GM21390 (cell line): ENCODE data around the gene KRT71.
"Not testable (repeated sequence)": the region's sequence is repeated elsewhere in the genome, so short reads cannot be mapped to it uniquely, and the experiment has no call there.

ENCODE experiments used
- ATAC-seq: cut with Tn5 transposase; IDR thresholded peaks from one replicate; pipeline ENCODE4 v1.9.1; 2021; ENCODE audit not compliant: unreplicated experiment

KRT71 gene

DNA sequence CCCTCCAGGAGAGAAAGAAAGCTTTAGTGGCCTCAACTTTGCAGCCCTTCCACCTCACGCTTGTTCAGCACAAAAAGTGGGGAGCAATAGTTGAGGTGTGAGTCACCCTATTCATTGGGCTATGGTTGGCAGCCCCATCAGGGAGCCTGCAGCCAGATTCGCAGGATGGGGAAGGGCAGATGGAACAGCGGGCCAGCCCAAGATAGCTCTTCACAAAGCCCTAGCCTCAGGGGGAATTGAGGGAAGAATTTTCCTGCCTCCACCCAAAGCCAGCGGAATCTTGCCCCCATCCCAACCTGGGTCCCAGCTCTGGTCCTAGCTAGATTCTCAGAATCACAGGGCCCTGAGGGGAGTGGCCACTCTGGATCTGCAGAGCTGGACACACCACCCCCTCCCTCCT lies 29.1 kb downstream of the KRT71 start:
- ATAC-seq = no peak

DNA sequence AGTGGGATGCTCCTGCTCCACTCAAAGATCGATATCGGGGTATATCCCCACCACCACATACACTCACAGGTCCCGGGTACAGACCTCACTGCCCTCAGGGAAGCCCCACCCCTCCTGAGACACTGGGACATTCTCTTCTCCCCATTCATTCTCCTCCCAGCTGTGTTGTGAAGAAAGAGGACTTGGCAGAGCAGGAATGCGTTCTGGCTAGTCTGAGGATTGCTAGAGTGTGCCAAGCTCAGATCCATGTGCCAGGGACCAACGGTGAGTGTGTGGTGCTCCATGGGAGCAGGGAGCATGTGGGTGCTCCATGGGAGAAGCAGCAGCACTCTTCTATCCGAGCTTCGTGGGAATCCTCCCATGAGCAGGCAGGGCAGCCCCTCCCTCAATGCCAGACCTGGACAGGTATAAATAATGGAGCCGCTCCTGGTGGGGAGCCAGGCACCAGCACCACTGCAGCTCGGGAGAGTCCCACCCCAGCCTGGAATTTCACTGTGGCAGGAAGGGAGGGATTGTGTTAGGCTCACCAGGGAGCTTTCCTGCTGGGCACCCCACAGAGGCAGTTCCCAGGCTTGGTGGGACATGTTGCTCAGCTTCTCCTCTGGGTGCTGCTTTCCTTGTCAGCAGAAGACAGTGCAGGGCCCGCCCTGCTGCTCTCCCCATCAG lies 30.5 kb downstream of the KRT71 start:
- ATAC-seq = no peak

DNA sequence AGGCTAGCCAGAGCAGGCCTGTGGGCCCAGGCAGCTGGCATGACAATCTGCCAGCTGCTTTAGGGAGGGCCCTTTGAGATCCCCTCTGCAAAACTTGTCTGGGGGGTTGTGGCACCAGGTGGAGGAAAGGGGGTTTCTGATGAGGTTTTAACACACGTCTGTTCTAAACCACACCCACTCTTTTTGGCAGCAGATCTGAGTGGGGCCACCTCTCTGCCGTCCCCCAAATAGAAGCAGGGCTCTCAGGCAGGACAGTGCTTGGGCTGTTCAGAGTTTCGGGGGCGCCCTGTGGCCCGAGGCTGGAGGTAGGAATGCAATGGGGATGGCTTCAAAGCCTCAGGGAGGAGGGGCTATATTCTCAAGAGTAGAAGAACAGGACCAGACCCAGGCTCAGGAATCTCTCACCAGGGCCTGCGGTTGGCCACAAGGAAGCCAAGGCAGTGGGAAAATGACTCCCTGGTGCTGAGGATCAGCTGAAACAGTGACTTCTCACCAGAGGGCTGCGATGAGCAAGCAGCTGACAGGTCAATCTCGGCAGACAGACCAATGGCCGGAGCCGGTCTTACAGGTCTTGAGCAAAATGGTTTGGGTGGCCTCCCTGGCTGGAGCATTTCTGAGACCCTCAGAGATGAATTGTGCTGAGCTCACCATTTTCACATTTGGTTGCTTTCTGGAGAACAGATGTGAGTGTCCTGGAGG lies 31.2 kb downstream of the KRT71 start:
- ATAC-seq = no peak

DNA sequence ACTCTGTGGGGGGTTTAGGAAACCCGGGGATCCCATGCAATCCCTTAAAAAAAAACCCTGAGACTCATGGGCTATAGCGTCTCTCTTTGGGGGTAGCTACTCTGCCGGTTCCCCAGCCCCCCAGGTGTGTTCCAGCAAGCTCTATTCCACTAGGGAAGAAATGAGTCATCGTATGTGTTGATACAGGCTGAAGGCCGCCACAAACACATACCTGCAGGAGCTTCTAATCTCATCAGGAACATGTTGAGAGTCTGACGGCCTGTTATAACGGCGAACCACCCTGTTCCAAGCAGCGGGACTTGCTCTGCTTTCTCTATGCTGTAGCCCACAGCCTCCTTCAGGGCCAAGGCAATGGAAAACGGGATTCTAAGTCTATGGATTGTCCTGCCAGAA lies 31.8 kb downstream of the KRT71 start:
- ATAC-seq = no peak

DNA sequence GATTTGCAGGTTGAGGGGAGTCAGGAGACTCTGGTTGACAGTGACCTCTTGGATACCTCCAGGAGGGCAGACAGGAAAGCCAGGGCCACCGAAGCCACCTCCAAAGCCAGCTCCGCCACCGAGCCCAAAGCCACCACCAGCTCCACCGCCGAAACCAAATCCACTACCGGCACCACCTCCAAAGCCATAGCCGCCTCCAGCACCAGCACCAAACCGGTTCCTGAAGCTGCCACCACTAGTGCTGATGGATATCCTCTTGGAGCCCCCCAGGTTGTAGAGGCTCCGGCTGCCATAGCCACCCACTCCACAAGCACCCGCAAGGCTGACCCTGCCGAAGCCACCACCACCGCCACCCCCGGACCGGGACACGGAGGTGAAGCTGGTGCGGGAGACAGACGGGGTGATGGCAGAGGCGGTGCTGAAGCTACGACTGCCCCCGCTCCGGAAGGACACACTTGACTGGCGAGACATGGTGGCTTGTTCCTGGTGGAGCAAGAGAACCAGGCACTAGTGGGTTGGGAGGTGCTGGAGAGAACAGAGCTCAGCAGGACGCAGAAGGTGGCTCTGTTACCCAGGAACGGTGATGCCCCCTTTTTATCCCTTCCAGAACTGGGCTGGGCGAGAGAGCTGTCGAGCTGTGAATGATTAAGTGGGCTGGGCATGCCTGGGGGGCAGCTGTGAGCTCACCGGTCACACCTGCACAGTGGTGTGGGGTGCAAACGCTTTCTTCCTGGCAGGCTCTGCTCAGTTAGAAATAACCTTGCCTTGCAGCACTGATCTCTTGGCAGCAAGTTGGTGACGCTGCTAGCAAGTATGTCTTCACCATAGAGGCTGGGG lies 32.9 kb downstream of the KRT71 start, which contains the start of gene KRT5:
KRT5 (minus strand) TSS at position 569 of the 837 bp plus-strand sequence; CDS start at position 471, 98 bp downstream.
- no peak for ATAC-seq

DNA sequence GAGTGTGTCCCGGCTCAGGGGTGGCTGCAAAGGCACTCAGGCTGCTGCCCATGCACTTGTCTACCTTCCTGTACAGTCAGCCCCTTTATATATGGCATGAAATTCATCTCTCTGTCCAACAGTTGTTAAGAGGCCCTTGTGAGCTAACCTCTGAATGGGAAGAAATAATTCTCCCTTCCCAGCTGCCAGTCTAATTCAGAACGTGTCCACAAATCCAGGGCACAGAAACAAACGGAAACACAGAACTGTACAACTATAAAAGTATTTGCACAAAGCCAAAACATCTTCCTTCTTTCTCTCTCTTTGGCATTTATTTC lies 33.6 kb downstream of the KRT71 start:
- no peak for ATAC-seq

DNA sequence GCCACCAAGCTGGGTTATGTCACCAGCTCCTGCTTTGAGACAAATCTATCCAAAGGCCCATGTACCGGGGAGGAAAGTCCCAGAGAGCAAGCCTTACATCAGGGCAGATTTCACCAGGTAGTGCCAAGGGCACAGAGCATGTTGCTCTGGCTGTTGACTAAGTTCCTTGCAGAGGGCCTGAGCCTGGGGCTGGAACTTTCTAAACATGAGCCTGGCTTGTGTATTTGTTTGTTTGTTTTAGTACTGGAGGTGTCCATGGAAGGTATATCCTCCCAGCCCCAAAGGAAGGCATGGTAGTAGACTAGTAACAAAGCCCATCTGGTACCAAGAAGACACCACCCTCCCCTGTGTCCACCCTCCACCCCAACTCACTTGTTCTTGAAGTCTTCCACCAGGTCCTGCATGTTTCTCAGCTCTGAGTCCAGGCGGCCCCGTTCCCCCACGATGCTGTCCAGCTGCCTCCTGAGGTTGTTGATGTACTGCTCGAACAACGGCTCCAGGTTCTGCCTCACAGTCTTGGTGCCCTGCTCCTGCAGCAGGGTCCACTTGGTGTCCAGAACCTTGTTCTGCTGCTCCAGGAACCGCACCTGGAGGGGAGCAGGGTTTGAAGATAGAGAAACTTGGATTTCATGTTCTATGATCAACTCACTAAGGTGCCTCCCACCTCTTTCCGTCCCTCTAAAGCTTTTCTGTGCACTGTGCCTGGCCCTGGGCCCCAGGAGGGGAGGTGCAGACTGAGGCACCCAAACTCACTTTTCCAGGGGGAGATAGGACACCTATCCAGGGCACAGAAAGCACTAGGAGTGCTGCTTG lies 34.2 kb downstream of the KRT71 start:
- ATAC-seq = no peak

DNA sequence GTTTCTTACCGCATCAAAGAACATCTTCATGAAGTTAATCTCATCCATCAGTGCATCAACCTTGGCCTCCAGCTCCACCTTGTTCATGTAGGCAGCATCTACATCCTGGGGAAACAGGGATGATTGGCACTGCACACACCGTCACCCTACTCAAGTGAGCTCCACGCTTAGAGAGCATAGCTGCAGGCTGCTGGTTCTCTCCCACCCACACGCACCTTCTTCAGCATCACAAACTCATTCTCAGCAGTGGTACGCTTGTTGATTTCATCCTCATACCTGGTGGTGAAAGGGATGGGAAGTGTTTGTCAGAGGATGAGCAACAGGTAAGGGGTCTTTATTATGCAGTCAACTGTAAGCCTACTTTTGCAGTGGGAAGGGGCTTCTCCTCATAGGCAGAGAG lies 35.1 kb downstream of the KRT71 start:
- no peak for ATAC-seq

DNA sequence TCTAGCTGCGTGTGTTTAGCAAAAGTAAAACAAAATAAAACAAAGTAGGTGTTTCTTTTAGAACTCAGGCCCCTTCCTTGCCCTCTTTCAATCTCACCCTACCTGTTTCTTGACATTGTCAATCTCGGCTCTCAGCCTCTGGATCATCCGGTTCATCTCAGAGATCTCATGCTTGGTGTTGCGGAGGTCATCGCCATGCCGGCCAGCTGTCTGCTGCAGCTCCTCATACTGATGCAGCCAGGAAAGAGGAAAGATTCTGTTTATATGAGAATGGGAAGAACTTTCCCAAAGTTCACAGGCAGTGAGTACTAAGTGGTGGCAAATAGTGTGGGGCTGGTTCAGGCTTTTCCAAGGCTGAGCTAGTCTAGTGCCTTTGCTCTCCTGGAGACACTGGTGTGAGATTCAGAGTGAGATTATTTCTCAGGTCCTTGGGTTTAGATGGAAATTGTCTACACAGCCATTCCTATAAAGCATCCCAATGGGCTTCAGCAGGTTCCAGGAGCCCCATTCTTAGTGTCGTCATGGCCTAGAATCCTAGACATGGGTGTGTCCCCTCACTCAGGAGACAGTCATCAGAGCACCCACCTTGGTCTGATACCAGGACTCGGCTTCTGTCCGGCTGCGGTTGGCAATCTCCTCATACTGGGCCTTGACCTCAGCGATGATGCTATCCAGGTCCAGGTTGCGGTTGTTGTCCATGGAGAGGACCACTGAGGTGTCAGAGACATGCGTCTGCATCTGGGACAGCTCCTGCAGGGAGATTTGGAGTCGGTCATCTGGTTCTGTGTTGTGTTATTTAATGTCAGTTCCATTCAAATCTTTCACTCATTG lies 35.7 kb downstream of the KRT71 start:
- ATAC-seq = no peak

DNA sequence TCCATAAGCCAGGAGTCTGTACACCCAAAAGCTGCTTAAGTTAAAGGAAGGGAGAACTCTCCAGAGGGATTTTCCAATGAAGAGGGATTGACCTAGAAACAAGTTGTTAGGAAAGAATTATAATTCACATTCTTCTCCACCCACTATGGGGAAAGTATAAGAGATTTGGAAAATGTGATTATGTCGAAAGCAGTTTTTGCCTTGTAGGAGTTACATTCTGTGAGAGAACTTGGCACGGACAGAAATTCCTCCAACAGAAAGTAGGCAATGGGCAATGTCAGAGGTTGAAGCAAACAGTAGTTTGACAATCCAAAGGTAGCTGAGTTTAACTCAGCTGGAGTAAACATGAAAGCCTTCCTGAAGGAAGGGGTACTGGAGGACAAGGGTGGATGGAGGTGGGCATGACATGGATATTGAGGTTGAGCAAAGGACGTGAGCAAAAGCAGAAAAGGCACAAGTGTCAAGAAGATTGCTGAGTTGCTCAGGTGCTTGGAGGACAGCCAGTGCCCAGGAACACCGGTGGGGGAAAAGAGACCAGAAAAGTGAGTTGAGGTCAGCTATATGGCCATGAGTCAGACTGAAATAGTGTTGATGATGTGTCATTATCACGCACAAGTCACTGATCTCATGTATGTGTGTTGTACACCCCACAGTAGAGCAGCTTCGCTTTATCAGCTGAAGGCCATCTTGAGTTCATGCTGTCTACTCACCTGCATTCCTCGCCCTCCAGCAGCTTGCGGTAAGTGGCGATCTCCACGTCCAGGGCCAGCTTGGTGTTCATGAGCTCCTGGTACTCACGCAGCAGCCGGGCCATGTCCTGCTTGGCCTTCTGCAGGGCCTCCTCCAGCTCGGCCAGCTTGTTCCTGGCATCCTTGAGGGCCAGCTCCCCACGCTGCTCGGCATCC lies 36.8 kb downstream of the KRT71 start:
- ATAC-seq = no peak

DNA sequence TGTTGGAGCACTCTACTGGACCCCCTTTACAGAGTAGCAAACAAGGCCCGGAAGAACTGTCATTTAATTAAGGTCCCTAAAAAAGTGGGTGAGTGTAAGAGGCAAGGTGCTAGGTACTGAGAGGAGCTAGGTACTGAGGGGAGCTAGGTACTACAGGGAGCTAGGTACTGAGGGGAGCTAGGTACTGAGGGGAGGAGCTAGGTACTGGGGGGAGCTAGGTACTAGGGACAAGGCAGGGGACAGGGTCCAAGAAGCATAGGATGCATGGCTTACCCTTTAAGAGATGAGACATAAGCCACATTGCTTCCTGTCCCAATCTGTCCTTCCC lies 37.7 kb downstream of the KRT71 start:
- ATAC-seq = no peak

DNA sequence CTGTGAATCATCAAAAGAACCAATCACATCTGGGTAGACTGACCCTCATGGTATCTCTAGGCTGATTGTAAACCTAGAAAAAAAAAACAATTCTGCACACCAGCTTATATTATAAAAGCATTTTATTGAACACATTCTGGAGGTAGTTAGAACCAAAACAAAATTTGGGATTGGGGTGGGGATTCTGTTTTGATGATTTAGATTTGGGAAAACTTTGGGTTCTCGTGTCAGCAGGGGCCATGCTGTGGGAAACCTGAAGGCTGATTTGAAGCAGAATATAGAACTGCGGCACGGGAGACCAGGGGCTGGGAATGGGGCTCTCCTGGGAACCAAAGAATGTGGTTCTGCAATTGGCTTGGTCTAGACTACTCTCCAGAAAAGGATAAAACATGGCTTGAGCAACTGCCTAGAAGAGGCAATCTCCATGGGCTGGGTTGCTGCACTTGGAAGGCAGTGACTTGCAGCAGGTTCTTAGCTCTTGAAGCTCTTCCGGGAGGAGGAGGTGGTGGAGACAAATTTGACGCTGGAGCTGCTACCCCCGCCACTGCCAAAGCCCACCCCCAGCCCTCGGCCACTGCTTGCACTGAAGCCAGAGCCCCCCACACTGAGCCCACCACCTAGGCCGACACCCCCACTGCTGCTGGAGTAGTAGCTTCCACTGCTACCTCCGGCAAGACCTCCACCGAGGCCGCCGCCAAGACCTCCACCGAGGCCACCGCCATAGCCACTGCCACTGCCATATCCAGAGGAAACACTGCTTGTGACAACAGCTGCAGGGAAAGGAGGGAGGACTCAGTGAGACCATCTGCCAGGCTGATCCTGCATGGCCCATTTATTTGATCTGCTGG lies 38.2 kb downstream of the KRT71 start:
- no peak for ATAC-seq

DNA sequence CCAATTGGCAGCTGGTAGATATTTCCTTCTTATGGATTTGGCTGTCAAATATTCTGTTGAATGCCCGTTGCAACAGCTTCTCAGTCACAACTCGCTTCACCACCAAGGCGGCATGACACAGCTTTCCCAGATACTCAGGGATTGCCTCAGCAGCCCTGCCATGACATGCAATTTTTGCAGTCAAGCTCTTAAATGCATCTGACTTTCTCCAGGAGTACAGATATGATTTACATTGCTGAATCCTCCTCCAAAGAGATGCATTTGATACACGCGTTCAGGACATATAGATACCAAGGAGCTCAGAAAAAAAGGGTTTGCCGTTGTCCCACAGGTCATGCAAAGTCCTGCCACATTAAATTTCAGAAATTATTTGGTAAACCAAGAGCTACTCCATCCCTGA lies 39.2 kb downstream of the KRT71 start:
- no peak for ATAC-seq

DNA sequence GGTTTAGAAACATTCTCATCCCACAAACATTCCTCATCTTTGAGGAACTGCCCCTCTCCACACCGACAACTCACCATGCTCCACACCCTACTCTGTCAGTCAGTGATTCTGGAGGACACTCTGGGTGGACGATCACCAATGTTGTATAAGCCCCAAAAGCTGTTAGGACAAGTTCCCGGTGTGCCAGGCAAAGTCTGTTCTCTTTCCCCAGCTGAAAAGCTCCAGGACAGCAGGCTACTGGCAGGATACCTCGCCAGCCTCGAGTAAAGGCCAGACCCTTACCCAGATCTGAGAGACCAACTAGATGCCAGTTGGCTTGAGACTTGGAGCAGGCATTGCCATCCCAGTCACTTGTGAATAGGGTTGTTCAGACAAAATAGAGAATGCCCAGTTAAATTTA lies 44.7 kb downstream of the KRT71 start:
- ATAC-seq = no peak

DNA sequence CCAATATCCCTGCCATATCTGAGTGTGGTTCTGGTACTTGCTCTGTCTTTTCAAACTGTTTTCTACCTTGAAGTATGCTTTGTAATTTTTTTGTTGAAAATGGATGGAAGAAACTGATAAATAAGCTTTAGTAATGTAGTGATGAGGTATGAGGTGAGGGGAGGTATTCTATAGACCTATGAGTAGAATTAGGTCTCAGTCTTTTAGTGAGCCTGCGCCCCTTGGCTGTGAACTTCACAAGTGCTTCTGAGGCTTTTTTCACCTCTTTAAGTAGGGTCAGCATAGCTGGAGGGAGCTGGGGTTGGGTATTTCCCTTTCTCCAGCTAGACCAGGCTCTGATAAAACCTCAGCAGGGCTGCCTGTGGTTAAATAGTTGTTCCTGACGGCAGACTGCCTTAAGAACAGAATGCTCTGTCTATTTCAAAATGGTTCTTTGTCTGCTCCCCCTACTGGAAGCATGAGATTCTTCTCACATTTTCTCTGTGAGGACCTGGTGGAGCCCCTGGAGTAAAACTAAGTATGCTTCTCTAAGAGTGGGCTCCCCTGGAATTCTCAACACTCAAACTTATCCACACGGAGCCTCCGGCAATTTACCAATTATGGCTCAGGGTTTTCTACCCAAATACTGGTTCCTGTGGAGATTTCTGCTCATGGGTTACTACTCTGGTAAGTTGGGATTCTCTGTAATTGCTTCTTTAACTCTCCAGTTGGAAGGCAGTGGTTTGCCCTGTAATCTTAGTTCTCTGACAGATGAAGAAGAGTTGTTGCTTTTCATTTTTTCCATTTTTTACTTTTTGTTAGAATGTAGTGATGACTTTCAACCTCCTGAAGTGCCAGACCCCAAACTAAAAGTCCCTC lies 45.9 kb downstream of the KRT71 start:
- no peak for ATAC-seq

DNA sequence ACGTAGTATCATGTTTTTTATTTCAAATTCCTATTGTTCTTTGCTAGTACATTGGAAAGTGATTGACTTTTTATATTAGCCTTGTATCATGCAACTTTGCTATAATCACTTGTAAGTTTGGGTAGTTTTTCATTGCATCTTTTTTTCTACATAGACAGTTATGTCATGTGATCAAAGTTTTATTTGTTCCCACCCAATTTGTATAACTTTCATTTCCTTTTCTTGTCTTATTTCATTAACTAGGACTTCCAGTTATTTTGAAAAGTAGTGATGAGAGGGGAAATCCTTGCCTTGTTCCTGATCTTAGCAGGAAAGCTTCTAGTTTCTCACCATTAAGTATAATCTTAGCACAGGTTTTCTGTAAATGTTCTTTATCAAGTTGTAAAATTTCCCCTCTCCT lies 50.1 kb downstream of the KRT71 start:
- no peak for ATAC-seq

DNA sequence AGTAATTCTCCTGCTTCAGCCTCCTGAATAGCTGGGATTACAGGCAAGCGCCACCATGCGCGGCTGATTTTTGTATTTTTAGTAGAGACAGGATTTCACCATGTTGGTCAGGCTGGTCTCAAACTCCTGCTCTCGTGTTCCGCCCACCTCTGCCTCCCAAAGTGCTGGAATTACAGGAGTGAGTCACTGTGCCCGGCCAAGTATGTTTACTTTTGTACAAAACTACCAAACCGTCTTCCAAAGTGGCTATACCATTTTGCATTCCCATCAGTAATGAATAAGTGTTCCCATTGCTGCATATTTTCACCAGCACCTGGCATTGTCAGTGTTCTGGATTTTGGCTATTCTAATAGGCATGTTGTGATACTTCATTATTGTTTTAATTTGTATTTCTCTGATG lies 51.5 kb downstream of the KRT71 start:
- ATAC-seq = no peak

DNA sequence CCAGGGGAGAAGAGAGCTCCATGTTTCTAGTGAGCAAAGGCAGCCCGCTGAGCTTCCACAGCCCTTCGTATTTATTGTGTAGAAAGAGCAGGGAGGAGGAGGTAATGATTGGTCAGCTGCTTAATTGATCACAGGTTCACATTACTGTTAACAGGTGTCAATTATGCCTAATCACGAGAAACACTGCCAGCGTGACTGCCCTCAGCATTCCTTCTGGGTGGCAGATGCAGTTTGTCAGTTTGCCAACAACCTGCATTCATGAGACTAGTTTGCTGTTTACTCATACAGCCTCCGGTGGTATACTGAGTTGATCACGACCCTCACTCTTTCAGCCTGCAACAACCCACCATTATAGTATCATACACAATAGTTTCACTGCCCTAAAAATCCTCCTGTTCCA lies 52.4 kb downstream of the KRT71 start:
- ATAC-seq = not testable (repeated sequence)
